Activated naive CD4-positive, alpha-beta T cell treated with anti-CD3 and anti-CD28 coated beads for 36 hours (primary cell): Measurements from ENCODE around the gene EPHA6. TPM values are rescaled to one million over a fixed set of nuclear protein-coding genes. Genes with fewer than 3 reads are reported as not detected.

ENCODE experiments used
- CTCF ChIA-PET: fragments of 350-600 bp; sonication (Branson Sonifier 250); formaldehyde crosslinking; loops from one replicate; lab custom pipeline; 2021; ENCODE audit warnings: antibody characterized with exemption; lab: Charles Lee
- DNase-seq: peaks from one replicate; pipeline ENCODE4 v3.0.0-alpha.2; 2020
- H3K27ac Mint-ChIP-seq: one replicate; pipeline ENCODE4 v1.8.0; 2021; ENCODE audit warnings: mild to moderate bottlenecking, mixed read lengths
- H3K27me3 Mint-ChIP-seq: one replicate; pipeline ENCODE4 v1.8.0; 2021; ENCODE audit warnings: low read depth, mixed read lengths
- H3K36me3 Mint-ChIP-seq: one replicate; pipeline ENCODE4 v1.8.0; 2021; ENCODE audit warnings: low read depth, mixed read lengths
- H3K4me1 Mint-ChIP-seq: one replicate; pipeline ENCODE4 v1.8.0; 2021; ENCODE audit warnings: low read depth, mixed read lengths
- H3K4me3 Mint-ChIP-seq: one replicate; pipeline ENCODE4 v1.8.0; 2021; ENCODE audit warnings: mild to moderate bottlenecking, moderate library complexity, mixed read lengths
- H3K9me3 Mint-ChIP-seq: one replicate; pipeline ENCODE4 v1.8.0; 2021; ENCODE audit warnings: mixed read lengths
- intact Hi-C: fragments of 100-400 bp; cut with micrococcal nuclease; formaldehyde crosslinking; loops from one replicate; pipeline ENCODE4 v1.15.1; 2023
- total RNA-seq, 2 experiments: library from RNA; stranded (reverse); gene quantifications; one replicate each; pipeline ENCODE4 v1.2.3, GENCODE V29; 2021

EPHA6 gene
- total RNA-seq, 2 experiments from 2014 or later, result not detected

GRCh38 chr3:97687734-97688133, 873.3 kb downstream of the EPHA6 start:
- no peaks in the 10 kb centered on the region for H3K27me3 Mint-ChIP-seq
- H3K4me1 Mint-ChIP-seq, result no peaks in the 10 kb centered on the region
- CTCF ChIA-PET, result no interaction called here
- no peak for DNase-seq
- intact Hi-C loops, result no loop called here
- H3K4me3 Mint-ChIP-seq, result no peak overlapping the region
- no peaks in the 10 kb centered on the region for H3K9me3 Mint-ChIP-seq
- H3K36me3 Mint-ChIP-seq, result no peaks in the 10 kb centered on the region
- H3K27ac Mint-ChIP-seq, result no peak overlapping the region

DNA sequence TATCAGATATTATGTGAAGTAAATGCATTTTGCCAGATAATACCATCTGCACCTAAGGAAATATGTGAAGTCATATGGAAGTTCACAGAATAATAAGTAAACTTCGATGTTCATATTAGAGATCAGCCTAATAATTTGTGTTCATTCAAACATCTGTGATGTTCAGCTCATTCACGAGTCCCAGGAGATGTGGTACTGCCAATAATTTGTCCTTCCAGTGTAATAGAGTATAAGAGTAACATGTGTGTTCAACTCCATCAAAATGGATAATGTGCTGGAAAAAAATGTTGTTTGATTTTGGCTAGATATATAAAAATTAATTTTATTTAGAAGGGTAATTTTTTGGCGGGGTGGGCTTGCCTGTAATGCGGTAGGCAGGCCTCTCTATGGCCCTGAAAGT, 874.7 kb downstream of the EPHA6 start:
- Mint-ChIP-seq H3K36me3 (no peaks in the 10 kb centered on the region), H3K9me3 (no peaks in the 10 kb centered on the region), H3K27ac (no peak overlapping the region), H3K27me3 (peaks cover 3% of the 10 kb centered on the region), H3K4me1 (no peaks in the 10 kb centered on the region), H3K4me3 (no peak overlapping the region)
- CTCF ChIA-PET, result no interaction called here
- intact Hi-C loops, result no loop called here
- no peak for DNase-seq

- Mint-ChIP-seq H3K4me1 (no peaks in the 10 kb centered on the region), H3K4me3 (no peak overlapping the region), H3K27me3 (peaks cover 5% of the 10 kb centered on the region), H3K36me3 (no peaks in the 10 kb centered on the region), H3K9me3 (no peaks in the 10 kb centered on the region), H3K27ac (no peak overlapping the region)
- CTCF ChIA-PET, result no interaction called here
- DNase-seq, result no peak
- intact Hi-C loops, result no loop called here
These were observed 875.6 kb downstream of the EPHA6 start for GRCh38 chr3:97689962-97690361.

DNA sequence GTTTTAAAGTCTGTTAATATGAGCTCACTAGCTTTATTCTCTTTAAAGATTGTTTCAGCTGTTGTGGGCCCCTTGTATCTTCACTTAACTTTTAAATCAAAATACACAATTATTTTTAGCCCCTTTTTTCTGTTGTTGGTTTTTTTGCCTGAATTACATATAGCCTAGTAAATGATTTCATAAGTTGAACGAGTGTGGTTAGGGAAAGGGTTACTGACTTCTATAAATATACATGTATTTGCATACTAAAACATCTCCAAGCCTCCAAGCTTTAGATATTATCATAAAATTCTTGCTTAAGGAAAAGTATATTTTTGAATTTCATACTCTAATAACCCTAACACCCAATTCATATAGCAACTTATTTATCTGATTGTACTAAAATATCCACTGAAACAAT, 877.0 kb downstream of the EPHA6 start:
- Mint-ChIP-seq H3K27ac (no peak overlapping the region), H3K9me3 (no peaks in the 10 kb centered on the region), H3K4me1 (no peaks in the 10 kb centered on the region), H3K27me3 (peaks cover 10% of the 10 kb centered on the region), H3K4me3 (no peak overlapping the region), H3K36me3 (no peaks in the 10 kb centered on the region)
- no peak for DNase-seq
- CTCF ChIA-PET, result no interaction called here
- intact Hi-C loops, result no loop called here

DNA sequence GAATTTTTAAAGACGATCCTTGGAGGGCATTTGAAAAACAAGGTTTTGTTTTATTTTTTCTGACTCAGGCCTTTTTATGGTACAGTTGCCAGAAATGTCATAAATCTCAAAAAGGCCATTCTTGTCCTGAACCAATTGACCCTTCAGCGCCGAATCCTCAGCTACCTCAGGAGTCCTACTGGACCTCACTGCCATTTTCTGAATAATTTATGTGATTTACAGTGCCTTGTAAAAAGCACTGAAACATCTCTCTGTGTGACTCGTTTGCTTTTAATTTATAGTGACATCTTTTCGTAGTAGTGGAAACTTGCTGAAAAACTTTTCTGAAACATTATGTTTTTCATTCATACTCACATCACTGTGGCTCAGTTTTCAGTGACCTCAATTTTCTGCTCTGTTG, 878.0 kb downstream of the EPHA6 start:
- CTCF ChIA-PET, result no interaction called here
- Mint-ChIP-seq H3K27me3 (peaks cover 10% of the 10 kb centered on the region), H3K9me3 (no peaks in the 10 kb centered on the region), H3K4me3 (no peak overlapping the region), H3K27ac (no peak overlapping the region), H3K4me1 (no peaks in the 10 kb centered on the region), H3K36me3 (no peaks in the 10 kb centered on the region)
- intact Hi-C loops, result no loop called here
- no peak for DNase-seq

GRCh38 chr3:97692831-97693230, 878.4 kb downstream of the EPHA6 start:
- no peak for DNase-seq
- Mint-ChIP-seq H3K27ac (no peak overlapping the region), H3K4me3 (no peak overlapping the region), H3K4me1 (no peaks in the 10 kb centered on the region), H3K27me3 (peaks cover 11% of the 10 kb centered on the region), H3K9me3 (no peaks in the 10 kb centered on the region), H3K36me3 (no peaks in the 10 kb centered on the region)
- CTCF ChIA-PET, result no interaction called here
- intact Hi-C loops, result no loop called here

DNA sequence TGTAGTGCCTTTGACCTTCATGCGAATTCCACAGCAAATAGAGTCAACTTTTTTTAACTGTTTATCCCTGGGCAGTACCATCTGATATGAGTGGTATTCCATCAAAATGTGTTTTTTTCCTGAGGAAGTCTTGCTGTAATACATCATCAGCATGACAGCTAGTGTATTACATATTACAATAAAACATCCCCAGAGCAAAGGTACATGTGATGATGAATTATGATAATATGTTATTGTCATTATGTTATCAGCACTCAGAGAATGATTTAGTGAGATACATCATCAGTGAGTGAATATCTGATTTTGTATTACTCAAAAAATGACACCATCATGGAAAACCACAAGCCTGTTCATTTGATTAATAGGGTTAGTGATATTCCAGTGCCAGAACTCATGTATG, 880.5 kb downstream of the EPHA6 start:
- no peaks in the 10 kb centered on the region for H3K36me3 Mint-ChIP-seq
- H3K9me3 Mint-ChIP-seq, result no peaks in the 10 kb centered on the region
- no peak overlapping the region for H3K4me3 Mint-ChIP-seq
- H3K27ac Mint-ChIP-seq, result no peak overlapping the region
- intact Hi-C loops, result no loop called here
- DNase-seq, result no peak
- no peaks in the 10 kb centered on the region for H3K4me1 Mint-ChIP-seq
- peaks cover 11% of the 10 kb centered on the region for H3K27me3 Mint-ChIP-seq
- CTCF ChIA-PET, result no interaction called here

GRCh38 chr3:97698691-97699090, 884.3 kb downstream of the EPHA6 start:
- intact Hi-C loops, result no loop called here
- CTCF ChIA-PET, result no interaction called here
- DNase-seq, result no peak

DNA sequence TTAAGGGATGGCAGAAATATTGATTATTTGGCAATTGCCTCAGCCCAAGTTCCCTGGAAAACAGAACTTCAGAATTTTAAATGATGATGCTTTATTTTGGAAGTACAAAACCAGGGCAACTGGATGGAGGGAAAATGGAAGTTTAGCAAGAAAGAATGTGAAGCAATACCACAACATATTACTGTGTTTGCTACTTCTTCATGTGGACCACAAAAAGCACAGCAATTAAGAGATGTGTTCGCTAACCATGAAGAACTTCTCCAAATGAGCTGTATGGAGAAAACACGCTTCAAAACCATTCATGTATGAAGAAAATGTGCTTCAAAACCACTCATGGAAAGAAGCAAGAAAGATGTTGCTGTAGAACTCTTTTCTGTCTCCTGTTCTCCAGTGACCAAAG, 885.5 kb downstream of the EPHA6 start:
- intact Hi-C loops, result no loop called here
- no peaks in the 10 kb centered on the region for H3K9me3 Mint-ChIP-seq
- no peaks in the 10 kb centered on the region for H3K4me1 Mint-ChIP-seq
- DNase-seq, result no peak
- H3K36me3 Mint-ChIP-seq, result no peaks in the 10 kb centered on the region
- no peak overlapping the region for H3K27ac Mint-ChIP-seq
- H3K27me3 Mint-ChIP-seq, result peaks cover 7% of the 10 kb centered on the region
- CTCF ChIA-PET, result no interaction called here
- H3K4me3 Mint-ChIP-seq, result no peak overlapping the region

More at GRCh38 chr3:97698691-97699090, 884.3 kb downstream of the EPHA6 start:
- Mint-ChIP-seq H3K9me3 (no peaks in the 10 kb centered on the region), H3K27me3 (peaks cover 9% of the 10 kb centered on the region), H3K36me3 (no peaks in the 10 kb centered on the region), H3K27ac (no peak overlapping the region), H3K4me1 (no peaks in the 10 kb centered on the region), H3K4me3 (no peak overlapping the region)

GRCh38 chr3:97705764-97706163, 891.4 kb downstream of the EPHA6 start:
- Mint-ChIP-seq H3K27ac (no peak overlapping the region), H3K9me3 (no peaks in the 10 kb centered on the region), H3K27me3 (peaks cover 3% of the 10 kb centered on the region), H3K4me3 (no peak overlapping the region), H3K36me3 (no peaks in the 10 kb centered on the region), H3K4me1 (no peaks in the 10 kb centered on the region)
- intact Hi-C loops, result no loop called here
- CTCF ChIA-PET, result interaction anchor here (0.6 kb wide), 1 partner anchor 829 kb away, joined by 3 read pairs; no protein-coding TSS in a partner anchor
- DNase-seq, result no peak

GRCh38 chr3:97706226-97706625, 891.8 kb downstream of the EPHA6 start:
- no peak overlapping the region for H3K4me3 Mint-ChIP-seq
- no peak overlapping the region for H3K27ac Mint-ChIP-seq
- intact Hi-C loops, result no loop called here
- no peaks in the 10 kb centered on the region for H3K9me3 Mint-ChIP-seq
- no peaks in the 10 kb centered on the region for H3K4me1 Mint-ChIP-seq
- peaks cover 3% of the 10 kb centered on the region for H3K27me3 Mint-ChIP-seq
- no peak for DNase-seq
- H3K36me3 Mint-ChIP-seq, result no peaks in the 10 kb centered on the region
- CTCF ChIA-PET, result no interaction called here

- CTCF ChIA-PET, result no interaction called here
- Mint-ChIP-seq H3K27me3 (no peaks in the 10 kb centered on the region), H3K27ac (no peak overlapping the region), H3K4me3 (no peak overlapping the region), H3K36me3 (no peaks in the 10 kb centered on the region), H3K9me3 (no peaks in the 10 kb centered on the region), H3K4me1 (no peaks in the 10 kb centered on the region)
- intact Hi-C loops, result no loop called here
- DNase-seq, result no peak
These were observed 897.3 kb downstream of the EPHA6 start for GRCh38 chr3:97711654-97712053.

DNA sequence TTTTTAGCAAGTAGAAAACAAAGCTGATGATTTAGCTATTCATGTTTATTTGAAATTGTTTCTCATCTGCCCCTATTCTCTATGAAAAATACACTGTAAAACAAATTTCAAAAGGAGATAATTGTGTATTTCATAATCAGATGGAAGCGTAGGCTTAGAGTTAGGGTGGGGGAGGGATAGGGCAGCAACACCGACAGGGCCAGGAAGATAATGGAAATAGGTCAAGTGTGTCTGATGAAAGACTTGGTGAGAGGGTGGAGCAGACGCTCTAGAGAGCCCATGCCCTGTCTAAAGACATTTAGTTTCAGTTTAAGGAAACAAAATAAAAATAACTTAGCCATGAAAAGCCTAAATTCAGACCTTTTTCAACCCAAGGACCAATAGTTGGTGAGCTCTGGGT, 898.5 kb downstream of the EPHA6 start:
- H3K4me3 Mint-ChIP-seq, result no peak overlapping the region
- DNase-seq, result no peak
- intact Hi-C loops, result no loop called here
- H3K27me3 Mint-ChIP-seq, result no peaks in the 10 kb centered on the region
- CTCF ChIA-PET, result no interaction called here
- no peaks in the 10 kb centered on the region for H3K36me3 Mint-ChIP-seq
- H3K4me1 Mint-ChIP-seq, result no peaks in the 10 kb centered on the region
- no peak overlapping the region for H3K27ac Mint-ChIP-seq
- H3K9me3 Mint-ChIP-seq, result no peaks in the 10 kb centered on the region

GRCh38 chr3:97713634-97714033, 899.2 kb downstream of the EPHA6 start:
- DNase-seq, result no peak
- Mint-ChIP-seq H3K36me3 (no peaks in the 10 kb centered on the region), H3K27ac (no peak overlapping the region), H3K9me3 (no peaks in the 10 kb centered on the region), H3K27me3 (no peaks in the 10 kb centered on the region), H3K4me1 (no peaks in the 10 kb centered on the region), H3K4me3 (no peak overlapping the region)
- CTCF ChIA-PET, result no interaction called here
- intact Hi-C loops, result no loop called here
